Cardiac muscle cell (in vitro differentiated cells and primary cell): ENCODE measurements around the gene SFSWAP. TPM values are rescaled to one million over a fixed set of nuclear protein-coding genes. Genes with fewer than 3 reads are reported as not detected.
"Not testable (repeated sequence)": the region's sequence is repeated elsewhere in the genome, so short reads cannot be mapped to it uniquely, and the experiment has no call there.

ENCODE experiments used
- DNase-seq, 2 donors: peaks; one replicate each; pipeline versions ENCODE4 v3.0.0 to v3.0.0-alpha.2; 2010 to 2017; ENCODE audit warnings: low read depth in 1 of 2, low spot score in 1 of 2
- H3K27ac ChIP-seq: fragments of 200-600 bp; sonication (generic); 2 replicates; pipeline ENCODE4 v1.5.1; 2016
- H3K27me3 ChIP-seq: fragments of 200-600 bp; sonication (generic); 2 replicates; pipeline ENCODE4 v1.6.0; 2016; ENCODE audit warnings: control low read depth
- H3K36me3 ChIP-seq: fragments of 200-600 bp; sonication (generic); 2 replicates; pipeline ENCODE4 v1.5.1; 2016; ENCODE audit warnings: control low read depth
- H3K4me1 ChIP-seq: fragments of 200-600 bp; sonication (generic); 2 replicates; pipeline ENCODE4 v1.8.1; 2017; ENCODE audit warnings: low read depth, mild to moderate bottlenecking, mixed run types
- H3K4me3 ChIP-seq: fragments of 200-600 bp; sonication (generic); 2 replicates; pipeline ENCODE4 v1.5.1; 2016; ENCODE audit warnings: mild to moderate bottlenecking
- H3K9me3 ChIP-seq: fragments of 200-600 bp; sonication (generic); 2 replicates; pipeline ENCODE4 v1.5.1; 2017; ENCODE audit warnings: low read depth, mild to moderate bottlenecking, control low read depth
- CTCF ChIP-seq: IDR thresholded peaks from 2 replicates; pipeline ENCODE4 v1.5.1; 2012; ENCODE audit warnings: low read depth, mild to moderate bottlenecking, low read length
- polyA plus RNA-seq: library from polyadenylated mRNA; unstranded; fragments of >200 nt; fragmentation: Nextera tagmentation; extraction: Ambion mirVana; gene quantifications from 2 replicates; pipeline ENCODE4 v1.2.1, GENCODE V29; 2016
- total RNA-seq: library from RNA; depleted of rRNA; stranded (reverse); fragments of >200 nt; gene quantifications from 2 replicates; pipeline ENCODE4 v1.2.3, GENCODE V29; 2016

The SFSWAP gene
- total and polyA plus RNA-seq, 2 experiments from 2014 or later: 24.1 to 44.8 TPM

- no peaks in the 10 kb centered on the region for H3K27me3 ChIP-seq
- no peak for TF ChIP-seq CTCF
- no peak for DNase-seq
- H3K36me3 ChIP-seq: no peaks in the 10 kb centered on the region
- no peaks in the 10 kb centered on the region for H3K4me1 ChIP-seq
- H3K9me3 ChIP-seq: no peaks in the 10 kb centered on the region
- no peak overlapping the region for H3K4me3 ChIP-seq
- H3K27ac ChIP-seq: no peak overlapping the region
Observed at GRCh38 chr12:131681257-131681620, 29.7 kb upstream of the SFSWAP start.

GRCh38 chr12:131681746-131682509, 29.0 kb upstream of the SFSWAP start:
- not testable (repeated sequence) for H3K4me1 ChIP-seq, H3K27me3 ChIP-seq, H3K9me3 ChIP-seq, H3K27ac ChIP-seq, H3K36me3 ChIP-seq, H3K4me3 ChIP-seq
- DNase-seq: peak; percentile 6 to 47

- DNase-seq: no peak
- H3K4me3 ChIP-seq: no peak overlapping the region
- H3K9me3 ChIP-seq: no peaks in the 10 kb centered on the region
- H3K36me3 ChIP-seq: no peaks in the 10 kb centered on the region
- no peaks in the 10 kb centered on the region for H3K27me3 ChIP-seq
- no peak for TF ChIP-seq CTCF
- no peak overlapping the region for H3K27ac ChIP-seq
- H3K4me1 ChIP-seq: no peaks in the 10 kb centered on the region
Observed at GRCh38 chr12:131682510-131682895, 28.4 kb upstream of the SFSWAP start.

DNA sequence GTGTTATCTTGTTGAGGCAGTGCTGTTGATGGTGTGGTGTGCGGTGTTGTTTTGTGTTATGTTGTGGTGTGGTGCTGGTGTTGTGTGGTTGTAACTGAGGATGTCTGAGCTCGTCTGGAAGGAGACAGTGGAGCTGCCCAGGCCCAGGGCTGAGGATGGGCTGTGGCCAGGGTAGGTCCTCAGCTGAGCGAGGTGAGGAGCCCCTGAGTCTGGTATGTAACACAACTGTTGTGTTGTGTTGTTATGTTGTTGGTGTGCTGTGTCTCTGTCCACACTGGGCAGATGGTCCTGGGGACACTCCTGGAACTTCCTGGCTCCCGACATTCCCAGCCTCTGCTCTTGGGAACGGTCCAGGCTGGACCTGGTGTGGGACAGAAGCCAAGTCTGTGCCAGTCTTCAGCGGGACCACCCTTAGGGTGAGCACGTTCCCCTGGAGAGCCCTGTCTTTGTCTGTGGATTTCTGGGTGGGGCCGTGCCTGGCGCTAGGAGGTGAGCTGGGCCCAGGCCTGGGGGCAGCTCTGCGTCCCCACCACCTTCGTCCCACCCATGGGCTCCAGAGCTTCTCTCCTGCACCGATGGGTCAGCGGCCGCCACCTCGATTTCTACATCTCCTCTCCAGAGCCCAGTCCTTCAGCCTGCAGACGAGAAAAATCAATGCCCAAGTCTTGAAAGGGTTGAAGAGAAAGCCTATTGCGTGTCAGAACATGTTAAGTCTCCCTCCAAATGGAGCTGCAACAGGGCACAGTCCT, 27.4 kb upstream of the SFSWAP start:
- H3K36me3 ChIP-seq: no peaks in the 10 kb centered on the region
- TF ChIP-seq CTCF: no peak
- no peaks in the 10 kb centered on the region for H3K27me3 ChIP-seq
- H3K4me1 ChIP-seq: no peaks in the 10 kb centered on the region
- H3K9me3 ChIP-seq: no peaks in the 10 kb centered on the region
- DNase-seq: no peak
- H3K27ac ChIP-seq: no peak overlapping the region
- no peak overlapping the region for H3K4me3 ChIP-seq

- no peaks in the 10 kb centered on the region for H3K27me3 ChIP-seq
- DNase-seq: no peak
- no peak overlapping the region for H3K4me3 ChIP-seq
- H3K36me3 ChIP-seq: no peaks in the 10 kb centered on the region
- no peaks in the 10 kb centered on the region for H3K4me1 ChIP-seq
- H3K9me3 ChIP-seq: no peaks in the 10 kb centered on the region
- H3K27ac ChIP-seq: no peak overlapping the region
- no peak for TF ChIP-seq CTCF
Observed at GRCh38 chr12:131684015-131684725, 26.7 kb upstream of the SFSWAP start.
